ENCODE measurements around the gene MON1A. TPM values are rescaled to one million over a fixed set of nuclear protein-coding genes. Genes with fewer than 3 reads are reported as not detected.

MON1A gene
- total RNA-seq, 1 donor from 2014 or later, result 5.7 TPM

DNA sequence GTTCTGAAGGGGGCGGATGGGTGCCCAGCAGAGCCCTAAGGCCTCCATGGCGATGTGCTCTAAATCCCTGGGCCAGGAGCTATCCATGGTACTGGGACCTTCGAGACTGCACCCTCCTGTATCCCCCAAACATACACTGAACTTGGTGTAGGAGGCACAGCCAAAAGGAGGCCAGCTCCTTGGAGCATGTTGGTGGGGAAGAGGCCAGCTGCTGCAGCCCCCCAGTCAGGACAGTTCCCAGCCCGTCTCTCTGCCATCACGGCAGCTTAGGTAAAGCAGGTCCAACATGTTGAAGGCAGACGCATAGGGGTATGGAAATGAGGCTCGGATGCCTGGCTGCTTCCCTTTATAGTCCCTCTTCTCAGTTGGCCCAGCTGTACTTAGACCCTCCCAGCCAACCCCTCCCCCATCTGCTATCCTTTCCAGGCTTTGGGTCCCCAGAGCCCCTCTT lies 61.7 kb downstream of the MON1A start:
- H3K36me3 Mint-ChIP-seq, result no peaks in the 10 kb centered on the region
- no peak overlapping the region for H3K4me3 Mint-ChIP-seq
- TF ChIP-seq, protein P1, sequence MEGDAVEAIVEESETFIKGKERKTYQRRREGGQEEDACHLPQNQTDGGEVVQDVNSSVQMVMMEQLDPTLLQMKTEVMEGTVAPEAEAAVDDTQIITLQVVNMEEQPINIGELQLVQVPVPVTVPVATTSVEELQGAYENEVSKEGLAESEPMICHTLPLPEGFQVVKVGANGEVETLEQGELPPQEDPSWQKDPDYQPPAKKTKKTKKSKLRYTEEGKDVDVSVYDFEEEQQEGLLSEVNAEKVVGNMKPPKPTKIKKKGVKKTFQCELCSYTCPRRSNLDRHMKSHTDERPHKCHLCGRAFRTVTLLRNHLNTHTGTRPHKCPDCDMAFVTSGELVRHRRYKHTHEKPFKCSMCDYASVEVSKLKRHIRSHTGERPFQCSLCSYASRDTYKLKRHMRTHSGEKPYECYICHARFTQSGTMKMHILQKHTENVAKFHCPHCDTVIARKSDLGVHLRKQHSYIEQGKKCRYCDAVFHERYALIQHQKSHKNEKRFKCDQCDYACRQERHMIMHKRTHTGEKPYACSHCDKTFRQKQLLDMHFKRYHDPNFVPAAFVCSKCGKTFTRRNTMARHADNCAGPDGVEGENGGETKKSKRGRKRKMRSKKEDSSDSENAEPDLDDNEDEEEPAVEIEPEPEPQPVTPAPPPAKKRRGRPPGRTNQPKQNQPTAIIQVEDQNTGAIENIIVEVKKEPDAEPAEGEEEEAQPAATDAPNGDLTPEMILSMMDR (IDR thresholded peaks at IDR 0.05; ENCODE audit: unreplicated experiment), result no peak
- H3K27me3 Mint-ChIP-seq (ENCODE audit: low read depth), result peaks cover 88% of the 10 kb centered on the region
- no peak overlapping the region for H3K27ac Mint-ChIP-seq
- H3K9me3 Mint-ChIP-seq, result no peaks in the 10 kb centered on the region
- no peaks in the 10 kb centered on the region for H3K4me1 Mint-ChIP-seq
- peak in 1 of 2 experiments; percentile 62 for DNase-seq (ENCODE audit: low spot score in 2 of 2, unreplicated experiment in 2 of 2)

DNA sequence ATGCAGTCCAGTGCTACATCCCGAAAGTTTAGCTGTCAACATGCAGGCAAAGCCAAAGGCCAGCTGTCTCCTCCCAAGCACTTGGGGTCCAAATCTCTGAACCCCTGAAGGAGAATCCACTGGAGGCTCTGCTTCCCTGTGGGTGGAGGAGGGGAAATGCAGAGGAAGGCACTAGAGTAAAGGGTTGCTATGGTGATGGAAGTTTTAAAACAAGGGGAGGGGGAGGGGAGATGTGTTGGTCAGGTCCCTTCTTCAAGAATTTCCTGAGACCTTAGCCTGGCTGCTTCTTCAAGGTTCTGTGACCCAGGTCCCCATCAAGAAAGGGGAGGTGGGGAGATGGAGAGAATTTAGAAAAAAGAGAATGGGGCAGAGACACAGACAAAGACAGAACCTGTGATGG lies 62.2 kb downstream of the MON1A start:
- H3K4me1 Mint-ChIP-seq, result no peaks in the 10 kb centered on the region
- no peak overlapping the region for H3K4me3 Mint-ChIP-seq
- TF ChIP-seq, protein P1 (IDR thresholded peaks at IDR 0.05; ENCODE audit: unreplicated experiment), result no peak
- DNase-seq (ENCODE audit: low spot score in 2 of 2, unreplicated experiment in 2 of 2), result no peak
- H3K27me3 Mint-ChIP-seq (ENCODE audit: low read depth), result peaks cover 91% of the 10 kb centered on the region
- no peaks in the 10 kb centered on the region for H3K36me3 Mint-ChIP-seq
- H3K27ac Mint-ChIP-seq, result no peak overlapping the region
- H3K9me3 Mint-ChIP-seq, result no peaks in the 10 kb centered on the region

DNA sequence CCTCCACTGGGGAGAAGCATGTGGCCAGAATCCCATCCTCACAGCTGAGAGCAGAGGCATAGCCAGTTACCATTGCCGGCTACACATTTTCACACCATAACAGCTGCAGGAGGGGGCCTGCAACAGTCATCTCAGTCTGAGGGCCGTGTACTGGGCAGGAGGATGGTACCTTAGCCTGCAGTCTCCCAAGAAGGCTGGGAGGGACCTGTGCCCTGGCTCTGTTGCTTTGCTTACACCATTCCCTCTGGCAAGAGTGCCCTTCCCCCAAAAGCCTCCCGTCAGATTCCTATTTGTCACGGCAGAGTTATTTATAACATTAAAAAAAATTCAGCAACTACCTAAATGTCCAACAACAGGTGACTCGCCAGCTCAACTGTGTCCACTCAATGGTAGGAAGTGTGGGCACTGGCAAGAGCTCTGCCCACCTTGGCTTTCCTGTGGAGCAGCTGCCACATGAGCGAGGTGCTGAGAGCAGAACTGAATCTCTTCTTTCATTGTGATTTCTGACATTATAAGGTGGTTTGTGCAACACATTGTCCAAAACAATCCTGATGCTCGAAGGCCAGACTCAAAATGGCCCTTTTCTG lies 64.3 kb downstream of the MON1A start:
- Mint-ChIP-seq H3K4me3 (no peak overlapping the region), H3K27me3 (ENCODE audit: low read depth) (peaks cover 78% of the 10 kb centered on the region)

DNA sequence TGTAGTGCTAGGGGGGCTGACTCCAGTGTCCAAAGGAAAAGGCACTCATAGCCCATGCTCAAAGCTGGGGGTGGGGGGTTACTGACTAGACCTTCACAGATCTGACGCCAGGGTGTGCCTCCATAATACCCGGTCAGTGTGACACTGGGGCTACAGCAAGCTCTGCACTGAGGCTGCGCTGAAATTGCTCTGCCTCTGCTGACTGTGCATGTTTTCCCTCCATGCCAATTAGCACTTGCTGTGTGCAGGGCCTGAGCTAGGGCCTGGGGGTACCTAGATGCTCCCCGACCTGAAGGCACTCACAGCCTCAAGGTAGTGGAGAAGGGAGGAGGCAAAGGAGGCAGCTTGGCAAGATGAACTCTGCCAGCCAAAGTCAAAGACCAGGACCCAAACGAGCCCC lies 65.1 kb downstream of the MON1A start:
- H3K36me3 Mint-ChIP-seq, result no peaks in the 10 kb centered on the region

More for the DNA sequence above, 64.3 kb downstream of the MON1A start:
- Mint-ChIP-seq H3K27ac (no peak overlapping the region), H3K4me1 (no peaks in the 10 kb centered on the region), H3K9me3 (no peaks in the 10 kb centered on the region), H3K36me3 (no peaks in the 10 kb centered on the region)
- TF ChIP-seq, protein P1 (IDR thresholded peaks at IDR 0.05; ENCODE audit: unreplicated experiment), result no peak
- DNase-seq (ENCODE audit: low spot score in 2 of 2, unreplicated experiment in 2 of 2), result no peak

DNA sequence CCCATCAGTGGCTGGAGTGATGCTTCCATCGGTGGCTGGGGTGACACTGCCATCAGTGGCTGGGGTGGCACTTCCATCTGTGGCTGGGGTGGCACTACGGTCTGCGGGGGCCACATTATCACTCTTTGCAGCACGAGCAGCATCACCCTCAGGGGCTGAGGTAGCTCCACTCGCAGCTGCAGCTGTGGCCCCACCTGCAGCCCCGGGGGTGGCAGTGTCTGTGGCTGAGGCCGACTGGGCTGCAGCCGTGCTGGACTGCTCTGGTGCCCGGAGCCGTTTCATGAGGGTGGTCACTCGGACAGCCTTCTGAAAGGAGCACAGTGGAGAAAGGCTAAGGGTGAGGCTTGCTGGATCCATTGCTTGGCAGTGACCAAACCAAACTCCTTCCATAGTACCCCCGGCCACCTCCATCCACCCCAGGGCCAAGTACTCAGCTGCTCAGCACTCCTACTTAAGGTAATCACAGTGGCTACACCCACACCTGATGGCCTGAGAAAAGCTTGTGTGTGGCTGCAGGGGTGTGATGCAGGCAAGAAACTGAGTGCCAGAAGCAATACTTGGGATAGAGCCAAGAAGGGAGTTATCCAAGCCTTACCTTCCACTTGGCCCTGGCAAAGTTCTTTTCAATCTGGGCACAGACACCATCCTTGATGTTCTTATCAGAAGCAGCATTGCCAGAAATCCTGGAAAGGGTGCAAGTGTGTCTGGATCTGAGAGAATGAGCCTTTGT lies 69.9 kb downstream of the MON1A start:
- no peaks in the 10 kb centered on the region for H3K9me3 Mint-ChIP-seq
- no peaks in the 10 kb centered on the region for H3K36me3 Mint-ChIP-seq
- no peak for DNase-seq (ENCODE audit: low spot score in 2 of 2, unreplicated experiment in 2 of 2)
- no peak overlapping the region for H3K27ac Mint-ChIP-seq
- H3K4me3 Mint-ChIP-seq, result no peak overlapping the region
- TF ChIP-seq, protein P1 (IDR thresholded peaks at IDR 0.05; ENCODE audit: unreplicated experiment), result no peak
- H3K4me1 Mint-ChIP-seq, result peaks cover 13% of the 10 kb centered on the region
- peaks cover 29% of the 10 kb centered on the region for H3K27me3 Mint-ChIP-seq (ENCODE audit: low read depth)

More for the DNA sequence above, 65.1 kb downstream of the MON1A start:
- Mint-ChIP-seq H3K27me3 (ENCODE audit: low read depth) (peaks cover 73% of the 10 kb centered on the region), H3K4me3 (no peak overlapping the region), H3K27ac (no peak overlapping the region), H3K4me1 (no peaks in the 10 kb centered on the region), H3K9me3 (no peaks in the 10 kb centered on the region)
- DNase-seq (ENCODE audit: low spot score in 2 of 2, unreplicated experiment in 2 of 2), result no peak
- TF ChIP-seq, protein P1 (IDR thresholded peaks at IDR 0.05; ENCODE audit: unreplicated experiment), result no peak

Other genes with a start within 250 kb of the MON1A start
- gene MST1, start 240.3 kb downstream of the MON1A start, total RNA-seq, result 101 to 109 TPM (median 103 TPM) in 3 replicates
- gene RNF123, start 240.3 kb downstream of the MON1A start, total RNA-seq, result 57.3 to 59.2 TPM (median 57.5 TPM) in 3 replicates
- 0.78 to 0.95 TPM in 2 of 3 replicates, not detected in the other for gene AMIGO3, start 210.1 kb downstream of the MON1A start, total RNA-seq
- gene GMPPB, start 205.9 kb downstream of the MON1A start, total RNA-seq, result 32.3 to 33.9 TPM (median 32.7 TPM) in 3 replicates
- 41.7 to 46.4 TPM (median 46.4 TPM) in 3 replicates for gene IP6K1, start 143.3 kb downstream of the MON1A start, total RNA-seq
- 0.27 to 0.42 TPM in 2 of 3 replicates, not detected in the other for gene CDHR4, start 129.9 kb downstream of the MON1A start, total RNA-seq
- gene INKA1, start 126.5 kb downstream of the MON1A start, total RNA-seq, result 7.7 to 9.4 TPM (median 8.4 TPM) in 3 replicates
- gene UBA7, start 115.9 kb downstream of the MON1A start, total RNA-seq, result 133 to 144 TPM (median 139 TPM) in 3 replicates
- gene TRAIP, start 73.2 kb downstream of the MON1A start, total RNA-seq, result 10.4 to 15.0 TPM (median 10.6 TPM) in 3 replicates
- 0.14 to 0.58 TPM in 2 of 3 replicates, not detected in the other for gene CAMKV, start 59.9 kb downstream of the MON1A start, total RNA-seq
- gene MST1R, start 25.9 kb downstream of the MON1A start, total RNA-seq, result 3.8 to 7.0 TPM (median 4.3 TPM) in 3 replicates
- gene RBM6, start 10.3 kb upstream of the MON1A start, total RNA-seq, result 158 to 162 TPM (median 159 TPM) in 3 replicates
- 301 to 332 TPM (median 322 TPM) in 3 replicates for gene RBM5, start 159.1 kb upstream of the MON1A start, total RNA-seq
- gene SEMA3F, start 225.5 kb upstream of the MON1A start, total RNA-seq, result 94.5 to 101 TPM (median 99.1 TPM) in 3 replicates